GM12801 (cell line): Measurements from ENCODE around the gene PI4KA.

Experiments used
- TF ChIP-seq, protein P1 (sequence below): IDR thresholded peaks from one replicate; pipeline ENCODE4 v1.5.1; 2011; ENCODE audit warnings: control low read depth; ENCODE audit not compliant: insufficient read length; ENCODE audit errors: extremely low read depth

The PI4KA gene

DNA sequence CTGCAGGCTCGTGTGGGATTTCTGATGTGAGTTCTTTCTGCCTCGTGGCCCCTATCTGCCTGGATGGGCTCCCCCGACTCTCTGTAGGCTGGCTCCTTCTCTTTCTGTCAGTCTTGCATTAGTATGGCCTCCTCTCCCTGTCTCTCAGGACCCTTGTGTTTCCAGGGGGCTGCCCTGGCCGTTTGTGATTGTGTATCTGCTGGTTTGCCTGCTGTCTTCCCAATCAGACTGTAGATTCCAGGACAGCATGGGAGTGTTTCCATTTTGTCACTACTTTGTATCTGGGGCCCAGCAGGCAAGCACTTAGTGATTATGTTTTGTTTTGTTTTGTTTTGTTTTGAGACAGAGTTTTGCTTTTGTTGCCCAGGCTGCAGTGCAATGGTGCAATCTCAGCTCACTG lies 25.8 kb upstream of the PI4KA start:
- TF ChIP-seq, protein P1, sequence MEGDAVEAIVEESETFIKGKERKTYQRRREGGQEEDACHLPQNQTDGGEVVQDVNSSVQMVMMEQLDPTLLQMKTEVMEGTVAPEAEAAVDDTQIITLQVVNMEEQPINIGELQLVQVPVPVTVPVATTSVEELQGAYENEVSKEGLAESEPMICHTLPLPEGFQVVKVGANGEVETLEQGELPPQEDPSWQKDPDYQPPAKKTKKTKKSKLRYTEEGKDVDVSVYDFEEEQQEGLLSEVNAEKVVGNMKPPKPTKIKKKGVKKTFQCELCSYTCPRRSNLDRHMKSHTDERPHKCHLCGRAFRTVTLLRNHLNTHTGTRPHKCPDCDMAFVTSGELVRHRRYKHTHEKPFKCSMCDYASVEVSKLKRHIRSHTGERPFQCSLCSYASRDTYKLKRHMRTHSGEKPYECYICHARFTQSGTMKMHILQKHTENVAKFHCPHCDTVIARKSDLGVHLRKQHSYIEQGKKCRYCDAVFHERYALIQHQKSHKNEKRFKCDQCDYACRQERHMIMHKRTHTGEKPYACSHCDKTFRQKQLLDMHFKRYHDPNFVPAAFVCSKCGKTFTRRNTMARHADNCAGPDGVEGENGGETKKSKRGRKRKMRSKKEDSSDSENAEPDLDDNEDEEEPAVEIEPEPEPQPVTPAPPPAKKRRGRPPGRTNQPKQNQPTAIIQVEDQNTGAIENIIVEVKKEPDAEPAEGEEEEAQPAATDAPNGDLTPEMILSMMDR, result no peak

DNA sequence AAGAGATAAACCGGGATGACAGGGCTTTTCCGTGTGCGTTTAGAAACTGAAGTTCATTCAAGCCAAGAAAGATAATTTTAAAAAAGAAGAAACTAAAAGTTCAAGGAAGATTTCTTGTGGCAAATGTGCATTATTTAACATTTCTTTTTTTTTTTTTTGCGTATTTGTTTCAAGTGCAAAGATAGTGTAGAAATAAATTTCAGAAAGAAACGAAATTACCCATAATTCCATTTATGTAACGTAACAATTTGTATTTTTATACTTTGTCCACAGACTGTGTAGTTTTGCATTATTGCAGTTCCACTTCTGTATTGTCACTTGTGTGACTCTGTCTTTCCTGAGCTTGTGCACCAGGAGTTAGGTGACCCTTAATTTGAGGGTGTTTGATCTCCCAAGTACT lies 24.2 kb upstream of the PI4KA start:
- TF ChIP-seq, protein P1, result no peak

DNA sequence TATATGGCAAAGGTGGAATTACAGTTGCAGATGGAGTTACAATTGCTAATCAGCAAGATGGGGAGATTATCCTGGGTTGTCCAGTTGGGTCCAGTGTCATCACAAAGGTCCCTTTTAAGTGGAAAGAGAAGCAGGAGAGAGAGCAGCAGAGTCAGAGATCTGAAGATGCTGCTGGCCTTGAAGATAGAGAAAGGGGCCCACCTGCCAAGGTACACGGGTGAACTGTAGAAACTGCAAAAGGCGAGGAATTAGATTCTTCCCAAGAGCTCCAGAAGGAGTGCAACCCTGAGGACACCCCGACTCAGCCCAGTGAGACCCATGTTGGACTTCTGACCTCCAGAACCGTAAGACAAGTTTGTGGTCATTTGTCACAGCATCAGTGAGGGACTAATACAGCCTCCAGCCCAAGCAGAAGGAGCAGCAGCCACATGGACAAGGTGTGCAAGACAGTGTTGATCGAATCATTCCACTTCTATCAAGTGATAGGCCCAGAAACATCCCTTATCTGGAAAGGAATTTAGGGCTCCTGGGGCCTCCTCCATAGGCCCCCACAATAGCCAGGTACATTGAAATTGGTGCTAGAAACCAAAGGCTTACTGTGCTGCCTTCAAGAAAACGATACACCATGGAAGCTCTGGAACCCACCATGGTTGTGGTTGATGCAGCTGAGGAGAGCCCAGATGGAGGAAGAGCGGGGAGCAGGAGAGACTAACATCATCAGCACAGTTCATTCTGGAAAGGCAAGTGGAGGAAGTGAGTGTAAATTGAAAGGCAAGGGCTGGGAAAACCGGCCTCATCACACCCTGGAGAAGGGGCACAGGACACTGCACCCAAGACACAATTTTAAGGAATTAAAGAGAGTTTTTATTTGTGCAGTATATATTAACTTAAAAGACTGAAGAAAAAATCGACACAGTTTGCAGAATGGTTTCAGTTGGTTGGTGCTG lies 23.5 kb upstream of the PI4KA start:
- TF ChIP-seq, protein P1, result no peak

DNA sequence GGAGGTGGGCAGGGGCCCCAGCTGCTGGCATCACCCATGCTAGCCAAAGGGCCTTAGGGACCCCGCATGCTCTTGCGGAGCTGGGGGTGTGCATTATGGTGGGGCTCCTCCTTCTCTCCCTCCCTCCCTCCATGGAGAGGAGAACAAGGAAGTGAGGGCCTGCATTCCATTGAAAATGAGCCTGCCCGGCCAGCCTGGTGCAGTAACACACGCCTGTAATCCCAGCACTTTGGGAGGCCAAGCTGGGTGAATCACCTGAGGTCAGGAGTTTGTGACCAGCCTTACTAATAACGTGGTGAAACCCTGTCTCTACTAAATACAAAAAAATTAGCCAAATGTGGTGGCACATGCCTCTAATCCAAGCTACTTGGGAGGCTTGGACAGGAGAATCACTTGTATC lies 22.6 kb upstream of the PI4KA start:
- TF ChIP-seq, protein P1, result no peak

DNA sequence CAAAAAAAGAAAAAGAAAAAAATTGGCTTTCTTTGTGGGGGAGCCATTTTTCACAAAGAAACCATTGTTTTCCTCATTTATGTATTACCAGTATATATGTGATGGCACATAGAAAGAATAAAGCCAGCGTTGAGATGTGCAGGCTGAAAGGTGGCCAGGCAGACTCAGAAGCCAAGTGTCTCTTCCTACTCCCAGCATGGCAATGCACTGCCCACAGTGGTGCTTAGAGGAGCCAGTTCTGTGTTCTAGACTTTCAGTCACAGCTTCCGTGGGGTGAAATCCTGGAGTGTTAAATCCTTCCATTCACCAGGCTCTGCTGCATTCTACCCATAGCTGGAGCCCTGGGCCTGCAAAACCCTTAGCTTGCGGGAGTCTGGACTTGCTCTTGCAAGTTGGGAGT lies 19.1 kb upstream of the PI4KA start:
- TF ChIP-seq, protein P1, result no peak

DNA sequence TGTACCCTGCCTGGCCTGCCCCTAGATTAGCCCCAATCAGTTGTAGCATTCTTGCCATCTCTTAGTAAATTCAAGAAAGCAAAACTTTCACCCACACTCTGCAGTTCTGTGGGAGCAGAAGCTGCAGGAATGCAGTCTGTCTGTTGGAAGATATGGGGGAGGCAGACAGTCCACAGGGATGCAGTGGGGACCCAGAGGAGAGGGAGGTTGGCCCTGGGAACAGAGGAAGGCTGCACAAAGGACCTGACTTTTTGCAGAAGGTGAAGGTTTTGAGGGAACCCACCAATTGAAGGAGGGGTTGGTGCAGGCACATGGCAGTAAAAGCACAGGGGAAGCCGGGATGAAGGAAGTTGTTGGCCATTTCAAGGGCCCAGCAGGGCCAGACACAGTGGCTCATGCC lies 16.7 kb upstream of the PI4KA start:
- TF ChIP-seq, protein P1, result no peak

DNA sequence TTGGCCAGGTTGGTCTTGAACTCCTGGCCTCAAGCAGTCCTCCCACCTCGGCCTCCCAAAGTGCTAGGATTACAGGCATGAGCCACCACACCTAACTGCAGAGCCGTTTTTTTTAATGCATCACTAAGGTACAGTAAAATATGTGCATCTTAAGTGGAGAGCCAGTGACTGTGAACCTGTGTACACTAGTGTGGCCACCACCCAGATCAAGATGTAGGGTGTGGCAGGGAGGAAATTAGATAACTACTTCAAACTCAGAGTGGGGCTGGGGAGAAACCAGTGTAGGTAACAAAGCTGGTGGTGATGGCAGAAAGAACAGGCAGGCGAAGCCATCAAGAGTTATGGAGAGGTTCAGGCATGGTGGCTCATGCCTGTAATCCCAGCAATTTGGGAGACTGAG lies 14.6 kb upstream of the PI4KA start:
- TF ChIP-seq, protein P1, result no peak
